Right atrium auricular region (tissue), 2 donors: ENCODE measurements around the gene RBM39. TPM values are rescaled to one million over a fixed set of nuclear protein-coding genes. Genes with fewer than 3 reads are reported as not detected.
A peak's percentile ranks its signal among the peaks of the same experiment; 100 is the strongest.
"Not testable (repeated sequence)": the region's sequence is repeated elsewhere in the genome, so short reads cannot be mapped to it uniquely, and the experiment has no call there.

Experiments used
- DNase-seq: peaks from one replicate; pipeline ENCODE4 v3.0.0-alpha.2; 2019; ENCODE audit warnings: low spot score
- H3K27ac ChIP-seq, 2 donors: fragments of 200-600 bp; sonication (generic); 1 replicate in 1 of 2; 2 replicates in 1 of 2; pipeline ENCODE4 v1.5.1; 2016 to 2019
- H3K27me3 ChIP-seq, 2 donors: fragments of 200-600 bp; sonication (generic); one replicate each; pipeline versions ENCODE4 v1.5.1 to v1.6.0; 2017 to 2019
- H3K36me3 ChIP-seq: fragments of 200-600 bp; sonication (generic); one replicate; pipeline ENCODE4 v1.5.1; 2016
- H3K4me1 ChIP-seq, 2 donors: fragments of 200-600 bp; sonication (generic); one replicate each; pipeline versions ENCODE4 v1.5.1 to v1.6.0; 2017 to 2019
- H3K4me3 ChIP-seq, 2 donors: fragments of 200-600 bp; sonication (generic); 1 replicate in 1 of 2; 2 replicates in 1 of 2; pipeline ENCODE4 v1.5.1; 2017 to 2019; ENCODE audit warnings: mild to moderate bottlenecking in 1 of 2, moderate library complexity in 1 of 2
- H3K9me3 ChIP-seq, 2 donors: fragments of 200-600 bp; sonication (generic); one replicate each; pipeline ENCODE4 v1.5.1; 2019
- total RNA-seq, 2 donors: library from RNA; depleted of rRNA; stranded (reverse); fragments of >200 nt; gene quantifications; one replicate each; pipeline ENCODE4 v1.1.0, GENCODE V29; 2016
- TF ChIP-seq, protein P1 (sequence below), 2 donors: fragments of 200-600 bp; sonication (generic); IDR thresholded peaks; one replicate each; pipeline ENCODE4 v1.5.1; 2019; ENCODE audit warnings: antibody characterized with exemption in 2 of 2

RBM39 gene
- total RNA-seq, 2 donors from 2014 or later: 106 to 112 TPM

DNA sequence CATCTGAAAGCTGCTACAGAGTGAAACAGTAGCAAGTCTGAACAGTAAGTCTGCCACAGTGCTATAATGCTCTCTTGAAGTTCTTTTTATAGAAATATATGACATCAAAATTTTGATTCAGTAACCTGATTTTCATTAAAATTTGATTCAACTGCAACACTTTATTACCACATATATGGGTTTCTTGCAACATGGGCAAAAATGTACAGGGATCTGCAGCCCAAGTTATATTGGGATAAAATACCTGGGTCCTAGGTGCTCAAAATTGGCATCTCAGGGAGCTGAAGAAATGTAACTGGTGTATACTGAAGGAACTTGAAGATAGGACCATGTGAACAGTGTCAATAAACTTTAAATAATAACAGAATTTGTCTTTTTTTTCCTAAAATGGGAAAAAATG, 32.0 kb downstream of the RBM39 start:
- DNase-seq: no peak
- peaks cover 0 to 30% of the 10 kb centered on the region in 2 donors for H3K4me1 ChIP-seq
- H3K9me3 ChIP-seq: no peaks in the 10 kb centered on the region
- peaks cover 97% of the 10 kb centered on the region for H3K36me3 ChIP-seq
- no peaks in the 10 kb centered on the region for H3K27me3 ChIP-seq
- no peak overlapping the region for H3K4me3 ChIP-seq
- H3K27ac ChIP-seq: no peak overlapping the region
- TF ChIP-seq, protein P1, sequence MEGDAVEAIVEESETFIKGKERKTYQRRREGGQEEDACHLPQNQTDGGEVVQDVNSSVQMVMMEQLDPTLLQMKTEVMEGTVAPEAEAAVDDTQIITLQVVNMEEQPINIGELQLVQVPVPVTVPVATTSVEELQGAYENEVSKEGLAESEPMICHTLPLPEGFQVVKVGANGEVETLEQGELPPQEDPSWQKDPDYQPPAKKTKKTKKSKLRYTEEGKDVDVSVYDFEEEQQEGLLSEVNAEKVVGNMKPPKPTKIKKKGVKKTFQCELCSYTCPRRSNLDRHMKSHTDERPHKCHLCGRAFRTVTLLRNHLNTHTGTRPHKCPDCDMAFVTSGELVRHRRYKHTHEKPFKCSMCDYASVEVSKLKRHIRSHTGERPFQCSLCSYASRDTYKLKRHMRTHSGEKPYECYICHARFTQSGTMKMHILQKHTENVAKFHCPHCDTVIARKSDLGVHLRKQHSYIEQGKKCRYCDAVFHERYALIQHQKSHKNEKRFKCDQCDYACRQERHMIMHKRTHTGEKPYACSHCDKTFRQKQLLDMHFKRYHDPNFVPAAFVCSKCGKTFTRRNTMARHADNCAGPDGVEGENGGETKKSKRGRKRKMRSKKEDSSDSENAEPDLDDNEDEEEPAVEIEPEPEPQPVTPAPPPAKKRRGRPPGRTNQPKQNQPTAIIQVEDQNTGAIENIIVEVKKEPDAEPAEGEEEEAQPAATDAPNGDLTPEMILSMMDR (IDR thresholded peaks at IDR 0.05): no peak

DNA sequence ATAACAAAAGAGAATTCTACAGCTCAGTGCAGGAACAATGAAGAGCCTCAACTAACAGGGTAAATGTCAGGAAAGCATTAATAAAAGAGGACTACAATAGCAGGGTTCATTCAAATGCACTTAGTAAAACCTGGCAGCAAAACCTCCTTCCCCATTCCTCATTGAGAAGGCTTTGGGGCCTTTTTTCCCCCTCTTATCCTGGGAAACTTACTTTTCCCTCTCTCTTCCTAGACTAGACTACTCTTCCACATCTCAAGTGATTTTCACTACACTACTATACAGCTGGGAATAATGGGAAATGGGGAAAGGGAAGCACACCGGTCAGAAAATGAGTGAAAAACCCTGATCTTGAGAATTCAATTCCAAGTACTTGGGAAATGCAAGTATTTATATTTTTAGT, 32.8 kb downstream of the RBM39 start:
- peaks cover 97% of the 10 kb centered on the region for H3K36me3 ChIP-seq
- peaks cover 0 to 32% of the 10 kb centered on the region in 2 donors for H3K4me1 ChIP-seq
- no peak overlapping the region for H3K27ac ChIP-seq
- no peak overlapping the region for H3K4me3 ChIP-seq
- H3K9me3 ChIP-seq: no peaks in the 10 kb centered on the region
- TF ChIP-seq, protein P1 (IDR thresholded peaks at IDR 0.05): no peak
- H3K27me3 ChIP-seq: no peaks in the 10 kb centered on the region
- no peak for DNase-seq

DNA sequence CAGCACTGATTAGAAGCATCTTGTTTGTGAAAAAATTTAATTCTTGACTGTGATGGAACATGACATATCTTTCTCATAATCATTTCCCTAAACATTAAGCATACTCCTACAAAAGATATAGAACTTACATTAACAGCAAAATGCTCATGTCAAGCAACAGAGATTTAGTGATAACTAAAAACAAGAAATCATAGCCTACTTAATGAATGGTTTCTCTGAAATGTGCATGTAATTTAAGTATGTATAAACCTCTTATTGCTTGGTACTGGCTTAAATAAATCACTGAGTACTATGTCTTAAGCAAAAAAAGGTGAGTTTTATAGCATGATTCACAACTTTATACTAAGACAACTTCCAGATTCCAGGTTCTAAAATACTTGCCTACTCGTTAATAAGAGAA, 33.6 kb downstream of the RBM39 start:
- Histone ChIP-seq H3K4me1 (peaks cover 0 to 35% of the 10 kb centered on the region in 2 donors), H3K36me3 (peaks cover 97% of the 10 kb centered on the region), H3K9me3 (no peaks in the 10 kb centered on the region), H3K4me3 (no peak overlapping the region), H3K27me3 (no peaks in the 10 kb centered on the region), H3K27ac (no peak overlapping the region)
- no peak for DNase-seq
- TF ChIP-seq, protein P1 (IDR thresholded peaks at IDR 0.05): no peak

DNA sequence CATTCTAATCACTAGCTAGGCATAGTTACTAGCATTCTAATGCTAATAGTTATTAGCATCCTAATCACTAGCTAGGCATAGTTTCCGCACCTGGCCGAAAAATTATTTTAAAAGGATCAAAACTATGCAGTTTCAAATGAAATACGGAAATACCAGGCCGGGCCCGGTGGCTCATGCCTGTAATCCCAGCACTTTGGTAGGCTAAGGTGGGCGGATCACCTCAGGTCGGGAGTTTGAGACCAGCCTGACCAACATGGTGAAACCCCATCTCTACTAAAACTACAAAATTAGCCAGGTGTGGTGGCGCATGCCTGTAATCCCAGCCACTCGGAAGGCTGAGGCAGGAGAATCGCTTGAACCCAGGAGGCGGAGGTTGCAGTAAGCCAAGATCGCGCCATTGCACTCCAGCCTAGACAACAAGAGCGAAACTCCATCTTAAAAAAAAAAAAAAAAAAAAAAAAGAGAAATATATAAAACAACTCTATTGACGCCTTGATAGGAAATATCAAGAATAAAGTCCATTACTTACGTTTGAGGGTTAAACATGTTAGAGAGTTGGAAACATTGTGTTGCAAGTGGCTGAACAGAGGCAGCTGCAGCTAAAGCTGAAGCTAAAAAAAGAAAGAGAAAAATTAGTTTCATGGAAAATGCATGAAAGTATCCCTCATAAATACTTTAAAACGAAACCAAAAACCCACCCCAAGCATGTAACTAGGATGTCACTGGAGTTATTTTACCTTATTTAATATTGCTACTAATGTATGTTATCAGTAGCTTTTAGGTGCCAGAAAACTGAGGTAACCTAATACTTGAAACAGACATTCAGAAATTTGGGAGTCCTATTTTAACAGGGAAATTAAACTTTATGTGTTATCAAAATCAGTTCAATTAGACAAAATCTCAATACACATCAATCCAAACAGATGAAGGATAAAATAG, 35.2 kb downstream of the RBM39 start:
- not testable (repeated sequence) for H3K27ac ChIP-seq, H3K27me3 ChIP-seq, H3K4me3 ChIP-seq, H3K9me3 ChIP-seq
- Histone ChIP-seq H3K4me1 (peaks cover 0 to 33% of the 10 kb centered on the region in 2 donors), H3K36me3 (peaks cover 97% of the 10 kb centered on the region)
- peak; percentile 36 for DNase-seq

DNA sequence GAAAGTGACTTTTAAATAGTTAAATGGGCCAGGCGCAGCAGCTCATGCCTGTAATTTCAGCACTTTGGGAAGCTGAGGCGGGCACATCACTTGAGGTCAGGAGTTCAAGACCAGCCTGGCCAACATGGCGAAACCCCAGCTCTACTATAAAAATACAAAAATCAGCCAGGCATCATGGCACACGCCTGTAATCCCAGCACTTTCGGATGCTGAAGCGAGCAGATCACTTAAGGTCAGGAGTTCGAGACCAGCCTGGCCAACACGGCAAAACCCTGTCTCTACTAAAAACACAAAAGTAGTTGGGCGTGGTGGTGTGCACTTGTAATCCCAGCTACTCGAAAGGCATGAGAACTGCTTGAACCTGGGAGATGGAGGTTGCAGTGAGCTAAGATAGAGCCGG, 36.2 kb downstream of the RBM39 start:
- H3K36me3 ChIP-seq: peaks cover 88% of the 10 kb centered on the region
- peaks cover 0 to 24% of the 10 kb centered on the region in 2 donors for H3K4me1 ChIP-seq
- peak; percentile 49 for DNase-seq
- H3K9me3 ChIP-seq, H3K4me3 ChIP-seq, H3K27me3 ChIP-seq, H3K27ac ChIP-seq: not testable (repeated sequence)

DNA sequence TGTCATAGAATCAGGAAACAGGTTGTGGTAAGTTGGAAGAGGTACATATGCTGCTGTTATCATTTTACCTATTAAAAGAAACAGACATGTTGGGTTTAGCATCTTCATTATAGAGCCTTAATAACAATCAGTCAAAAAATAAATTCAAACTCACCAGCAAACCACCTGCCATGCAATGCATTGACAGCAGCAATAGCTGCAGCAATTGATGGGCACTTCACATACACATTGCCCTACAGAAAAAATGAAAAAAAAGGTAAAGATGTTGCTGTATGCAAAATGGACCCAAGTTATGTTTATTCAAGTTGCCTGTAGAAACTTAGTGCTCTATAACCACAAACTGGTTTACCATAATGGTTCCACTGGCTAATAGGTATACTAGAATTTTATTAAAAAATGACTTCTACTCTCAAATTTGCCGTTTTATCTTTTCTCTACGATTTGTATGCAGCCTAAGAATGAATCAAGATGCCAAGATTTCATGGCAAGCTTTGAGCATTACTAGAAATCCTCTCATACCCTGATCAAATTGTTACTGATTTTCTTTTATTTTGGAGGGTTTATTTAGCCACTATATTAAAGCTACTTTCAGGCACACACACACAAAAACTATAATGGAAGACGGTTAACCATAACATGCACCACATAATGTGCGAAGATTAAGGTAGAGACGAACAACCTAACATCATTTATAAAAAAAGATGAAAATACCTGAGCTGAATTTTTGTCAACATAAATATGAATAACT, 37.4 kb downstream of the RBM39 start:
- Histone ChIP-seq H3K36me3 (peaks cover 76% of the 10 kb centered on the region), H3K27ac (no peak overlapping the region), H3K27me3 (no peaks in the 10 kb centered on the region)

More for the DNA sequence above, 37.4 kb downstream of the RBM39 start:
- DNase-seq: no peak
- TF ChIP-seq, protein P1 (IDR thresholded peaks at IDR 0.05): no peak
- H3K4me1 ChIP-seq: peaks cover 0 to 27% of the 10 kb centered on the region in 2 donors
- no peaks in the 10 kb centered on the region for H3K9me3 ChIP-seq
- no peak overlapping the region for H3K4me3 ChIP-seq
